ENCODE measurements around the gene ANKRD45.

- TF ChIP-seq CTCF (IDR thresholded peaks at IDR 0.05), result no peak
- no peak for TF ChIP-seq EP300 (IDR thresholded peaks at IDR 0.05)
- TF ChIP-seq POLR2A (IDR thresholded peaks at IDR 0.05; ENCODE audit: low read depth), result no peak
- no peak for TF ChIP-seq POLR2AphosphoS5 (IDR thresholded peaks at IDR 0.05)
Observed at GRCh38 chr1:173580658-173581057, 89.0 kb downstream of the ANKRD45 start.
